ENCODE measurements around the gene TNF. TPM values are rescaled to one million over a fixed set of nuclear protein-coding genes. Genes with fewer than 3 reads are reported as not detected.

The TNF gene
- total and polyA plus RNA-seq, 2 of the 13 experiments (the other 11 are each of a cell fraction or from before 2014, with no cell fraction given) = not detected

GRCh38 chr6:31541658-31542521 lies 33.5 kb upstream of the TNF start, which contains the start of gene DDX39B (continued):
- TF ChIP-seq ZNF574 (CRISPR knock-in tag; IDR thresholded peaks at IDR 0.05) (peak; percentile 93), RELA (CRISPR knock-in tag; IDR thresholded peaks at IDR 0.05) (peak; percentile 69; the same call in 1 of the 2 replicates), ZNF331 (CRISPR knock-in tag; IDR thresholded peaks at IDR 0.05) (peak; percentile 86), ZZZ3 (CRISPR knock-in tag; IDR thresholded peaks at IDR 0.05; ENCODE audit: borderline replicate concordance) (peak; percentile 100), CHCHD3 (CRISPR knock-in tag; IDR thresholded peaks at IDR 0.05) (no peak), ZNF780A (CRISPR knock-in tag; IDR thresholded peaks at IDR 0.05) (no peak), ATRX (CRISPR knock-in tag; IDR thresholded peaks at IDR 0.05; ENCODE audit: borderline replicate concordance) (no peak), PPARG (CRISPR knock-in tag; conservative IDR thresholded peaks at IDR 0.05) (peak; percentile 30; the same call in 1 of the 2 replicates), RBM39 (IDR thresholded peaks at IDR 0.05; ENCODE audit: low read depth, low read length, poor library complexity, severe bottlenecking) (peak; percentile 18), ZNF33B (CRISPR knock-in tag; IDR thresholded peaks at IDR 0.05) (0 out of 2 replicates have a peak, but pooled peaks have one; percentile 47), ZNF572 (CRISPR knock-in tag; IDR thresholded peaks at IDR 0.05) (no peak; the same call in none of the 2 replicates), ZNF275 (CRISPR knock-in tag; IDR thresholded peaks at IDR 0.05; ENCODE audit: borderline replicate concordance) (peak; percentile 72; the same call in 1 of the 2 replicates), KIAA2018 (CRISPR knock-in tag; IDR thresholded peaks at IDR 0.05; ENCODE audit: borderline replicate concordance) (no peak), ATF2 (CRISPR knock-in tag; IDR thresholded peaks at IDR 0.05) (peak; percentile 84; the same call in 1 of the 2 replicates)
